ENCODE measurements around the gene ARHGAP29.

- TF ChIP-seq CTCF (IDR thresholded peaks at IDR 0.05; ENCODE audit: borderline replicate concordance, extremely low read depth, low read length, poor library complexity, severe bottlenecking) (no peak), EZH2 (IDR thresholded peaks at IDR 0.05; ENCODE audit: borderline replicate concordance, low read depth, low read length, severe bottlenecking) (no peak)
Measured at GRCh38 chr1:94250341-94250740, 13.0 kb upstream of the ARHGAP29 start.

Measured in DND-41 (cell line).